ENCODE results near the gene NDUFA11. TPM values are rescaled to one million over a fixed set of nuclear protein-coding genes. Genes with fewer than 3 reads are reported as not detected.

The NDUFA11 gene
- total RNA-seq, 2 experiments from 2014 or later = 280 to 293 TPM

DNA sequence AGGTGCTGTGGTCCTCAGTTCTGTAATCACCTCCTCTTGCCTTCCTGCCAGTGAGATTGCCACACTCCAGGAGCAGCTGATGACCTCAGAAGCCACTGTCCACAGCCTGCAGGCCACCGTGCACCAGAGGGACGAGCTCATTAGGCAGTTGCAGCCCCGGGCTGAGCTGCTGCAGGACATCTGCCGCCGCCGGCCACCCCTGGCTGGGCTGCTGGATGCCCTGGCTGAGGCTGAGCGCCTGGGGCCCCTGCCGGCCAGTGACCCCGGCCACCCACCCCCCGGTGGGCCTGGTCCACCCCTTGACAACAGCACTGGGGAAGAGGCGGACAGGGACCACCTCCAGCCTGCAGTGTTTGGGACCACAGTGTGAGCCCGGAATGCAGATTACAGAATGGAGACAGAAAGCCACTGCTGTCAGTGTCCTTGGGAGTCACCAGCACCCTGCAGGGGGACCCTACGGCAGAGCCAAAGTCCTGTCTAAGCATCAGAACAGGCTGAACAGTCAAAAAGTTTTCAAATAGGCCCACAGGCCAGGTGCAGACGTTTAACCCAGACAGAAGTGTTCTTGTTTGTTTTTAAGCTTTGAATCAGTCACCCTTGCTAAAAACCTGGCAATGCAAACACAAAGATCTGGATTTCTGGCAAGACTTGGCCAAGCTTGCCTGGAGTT, 5.3 kb upstream of the NDUFA11 start:
- H3K4me3 ChIP-seq (ENCODE audit: low read depth, low read length, poor library complexity, severe bottlenecking) = no peak overlapping the region
- H3K9me3 ChIP-seq (ENCODE audit: low read length) = no peaks in the 10 kb centered on the region
- no peaks in the 10 kb centered on the region for H4K20me1 ChIP-seq (ENCODE audit: insufficient read depth, low read length)
- H3K36me3 ChIP-seq (ENCODE audit: insufficient read depth, low read length) = peaks cover 14% of the 10 kb centered on the region; the same call in 1 of the 2 replicates
- TF ChIP-seq EZH2phosphoT487 (IDR thresholded peaks at IDR 0.05; ENCODE audit: borderline replicate concordance, low read depth, low read length) = no peak
- TF ChIP-seq, protein P1, sequence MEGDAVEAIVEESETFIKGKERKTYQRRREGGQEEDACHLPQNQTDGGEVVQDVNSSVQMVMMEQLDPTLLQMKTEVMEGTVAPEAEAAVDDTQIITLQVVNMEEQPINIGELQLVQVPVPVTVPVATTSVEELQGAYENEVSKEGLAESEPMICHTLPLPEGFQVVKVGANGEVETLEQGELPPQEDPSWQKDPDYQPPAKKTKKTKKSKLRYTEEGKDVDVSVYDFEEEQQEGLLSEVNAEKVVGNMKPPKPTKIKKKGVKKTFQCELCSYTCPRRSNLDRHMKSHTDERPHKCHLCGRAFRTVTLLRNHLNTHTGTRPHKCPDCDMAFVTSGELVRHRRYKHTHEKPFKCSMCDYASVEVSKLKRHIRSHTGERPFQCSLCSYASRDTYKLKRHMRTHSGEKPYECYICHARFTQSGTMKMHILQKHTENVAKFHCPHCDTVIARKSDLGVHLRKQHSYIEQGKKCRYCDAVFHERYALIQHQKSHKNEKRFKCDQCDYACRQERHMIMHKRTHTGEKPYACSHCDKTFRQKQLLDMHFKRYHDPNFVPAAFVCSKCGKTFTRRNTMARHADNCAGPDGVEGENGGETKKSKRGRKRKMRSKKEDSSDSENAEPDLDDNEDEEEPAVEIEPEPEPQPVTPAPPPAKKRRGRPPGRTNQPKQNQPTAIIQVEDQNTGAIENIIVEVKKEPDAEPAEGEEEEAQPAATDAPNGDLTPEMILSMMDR (conservative IDR thresholded peaks at IDR 0.05; ENCODE audit: low read length) = no peak
- H2AFZ ChIP-seq (ENCODE audit: low read length) = no peak overlapping the region
- H3K4me1 ChIP-seq (ENCODE audit: insufficient read depth, low read length, poor library complexity, severe bottlenecking) = peaks cover 4% of the 10 kb centered on the region
- no peaks in the 10 kb centered on the region for H3K79me2 ChIP-seq (ENCODE audit: insufficient read depth, low read depth, low read length)
- ChIA-PET POLR2A (no interaction called here), CTCF (ENCODE audit: unreplicated experiment) (no interaction called here)
- intact Hi-C loops (cut with micrococcal nuclease; ENCODE audit: unreplicated experiment) = loop anchor here (10.0 kb wide), 1 partner anchor 116 kb away; no protein-coding TSS in a partner anchor
- DNase-seq (ENCODE audit: low spot score) = no peak
- H3K4me2 ChIP-seq (ENCODE audit: low read length) = no peak overlapping the region
- no peaks in the 10 kb centered on the region for H3K9me2 ChIP-seq (ENCODE audit: insufficient read depth, low read length)
- BruUV-seq (replicated peaks) = no TSS peak
- H3K27ac ChIP-seq (ENCODE audit: low read depth, low read length, poor library complexity, severe bottlenecking) = no peak overlapping the region

- intact Hi-C loops (cut with micrococcal nuclease; ENCODE audit: unreplicated experiment) = loop anchor here (10.0 kb wide), 1 partner anchor 118 kb away; no protein-coding TSS in a partner anchor
- no peak overlapping the region for H3K4me2 ChIP-seq (ENCODE audit: low read length)
- peaks cover 13% of the 10 kb centered on the region for H3K79me2 ChIP-seq (ENCODE audit: insufficient read depth, low read depth, low read length)
- no peaks in the 10 kb centered on the region for H3K9me3 ChIP-seq (ENCODE audit: low read length)
- no peak for TF ChIP-seq EZH2phosphoT487 (IDR thresholded peaks at IDR 0.05; ENCODE audit: borderline replicate concordance, low read depth, low read length)
- TF ChIP-seq, protein P1 (conservative IDR thresholded peaks at IDR 0.05; ENCODE audit: low read length) = no peak
- peaks cover 9% of the 10 kb centered on the region for H3K4me1 ChIP-seq (ENCODE audit: insufficient read depth, low read length, poor library complexity, severe bottlenecking)
- POLR2A ChIA-PET = no interaction called here
- DNase-seq (ENCODE audit: low spot score) = no peak
- H2AFZ ChIP-seq (ENCODE audit: low read length) = no peak overlapping the region
- no peak overlapping the region for H3K4me3 ChIP-seq (ENCODE audit: low read depth, low read length, poor library complexity, severe bottlenecking)
- no peaks in the 10 kb centered on the region for H4K20me1 ChIP-seq (ENCODE audit: insufficient read depth, low read length)
- H3K27ac ChIP-seq (ENCODE audit: low read depth, low read length, poor library complexity, severe bottlenecking) = no peak overlapping the region
- peaks cover 9% of the 10 kb centered on the region; the same call in 1 of the 2 replicates for H3K36me3 ChIP-seq (ENCODE audit: insufficient read depth, low read length)
- CTCF ChIA-PET (ENCODE audit: unreplicated experiment) = no interaction called here
- no TSS peak for BruUV-seq (replicated peaks)
- no peaks in the 10 kb centered on the region for H3K9me2 ChIP-seq (ENCODE audit: insufficient read depth, low read length)
These were observed 3.7 kb upstream of the NDUFA11 start for GRCh38 chr19:5907241-5907640.

Measured in OCI-LY7 (cell line).